Lung (tissue), 12 donors: ENCODE data around the gene RHOB. TPM values are rescaled to one million over a fixed set of nuclear protein-coding genes. Genes with fewer than 3 reads are reported as not detected.

ENCODE experiments used
- ATAC-seq: fragments of 200-7000 bp; cut with Tn5 transposase; one replicate; pipeline ENCODE4 v1.9.1; 2020; ENCODE audit warnings: moderate number of reproducible peaks; ENCODE audit not compliant: insufficient read depth, low FRiP score
- DNase-seq, 3 donors: peaks; one replicate each; pipeline ENCODE4 v3.0.0-alpha.2; 2013 to 2017
- H3K27ac ChIP-seq, 2 donors: one replicate each; pipeline ENCODE4 v1.5.1; 2013; ENCODE audit warnings: mild to moderate bottlenecking in 2 of 2, moderate library complexity in 2 of 2, control low read depth in 1 of 2, inconsistent platforms in 1 of 2, low read depth in 1 of 2, low read length in 1 of 2
- H3K27me3 ChIP-seq, 3 donors: one replicate each; pipeline ENCODE4 v1.5.1; 2013; ENCODE audit warnings: low read length in 2 of 3; ENCODE audit not compliant: control insufficient read depth in 3 of 3, insufficient read depth in 3 of 3
- H3K36me3 ChIP-seq, 4 donors: one replicate each; pipeline ENCODE4 v1.5.1; 2013; ENCODE audit warnings: low read length in 4 of 4, mild to moderate bottlenecking in 1 of 4, moderate library complexity in 1 of 4; ENCODE audit not compliant: control insufficient read depth in 4 of 4, insufficient read depth in 4 of 4
- H3K4me1 ChIP-seq, 5 donors: one replicate each; pipeline ENCODE4 v1.5.1; 2013; ENCODE audit warnings: low read length in 5 of 5, mild to moderate bottlenecking in 2 of 5, moderate library complexity in 1 of 5; ENCODE audit not compliant: control insufficient read depth in 5 of 5, insufficient read depth in 5 of 5
- H3K4me3 ChIP-seq: one replicate; pipeline ENCODE4 v1.5.1; 2013; ENCODE audit warnings: mild to moderate bottlenecking, control low read depth, moderate library complexity
- H3K9ac ChIP-seq, 2 donors: one replicate each; pipeline ENCODE4 v1.5.1; 2013; ENCODE audit warnings: low read length in 2 of 2, control low read depth in 1 of 2; ENCODE audit not compliant: insufficient read depth in 1 of 2
- H3K9me3 ChIP-seq, 4 donors: one replicate each; pipeline ENCODE4 v1.5.1; 2013; ENCODE audit warnings: low read length in 3 of 4, mild to moderate bottlenecking in 1 of 4, moderate library complexity in 1 of 4; ENCODE audit not compliant: control insufficient read depth in 4 of 4, insufficient read depth in 3 of 4
- CTCF ChIP-seq: IDR thresholded peaks from 2 replicates; pipeline ENCODE4 v1.5.1; 2012; ENCODE audit warnings: mild to moderate bottlenecking; ENCODE audit errors: control extremely low read depth, extremely low read depth
- WGBS, 2 donors: extraction: QIAGEN DNeasy Blood & Tissue Kit; methylation state at CpG; one replicate each; pipeline ENCODE4 v1.1.7; 2013; 5-methylcytosine and 5-hydroxymethylcytosine counted together
- polyA plus RNA-seq, 2 donors: library from polyadenylated mRNA; stranded (reverse); fragments of 200-250 nt; gene quantifications; one replicate each; pipeline ENCODE4 v1.2.1, GENCODE V29; 2013
- total RNA-seq, 2 donors: library from RNA; depleted of rRNA in 1 of 2; stranded (reverse); fragments of >200 nt in 1 of 2; gene quantifications; one replicate each; pipeline ENCODE4 v1.2.1, GENCODE V29; 2014 to 2021
- donor health status: control.
- donor health status: control.
- donor health status: Bipolar disorder and iron deficiency.
- donor health status: healthy.
- donor health status: DM: yes; HTN: yes; CAD: no.

RHOB gene
- total and polyA plus RNA-seq, 4 donors = 93.2 to 354 (median 249) TPM

- Histone ChIP-seq H3K4me3 (peak overlapping the region; percentile 97), H3K27ac (peak overlapping the region; percentile 99), H3K27me3 (no peaks in the 10 kb centered on the region), H3K36me3 (peaks cover 0 to 7% (median 2%) of the 10 kb centered on the region in 4 donors), H3K9me3 (no peaks in the 10 kb centered on the region), H3K4me1 (peaks cover 0 to 46% (median 14%) of the 10 kb centered on the region in 5 donors), H3K9ac (peak overlapping the region; percentile 61 to 94)
- TF ChIP-seq CTCF = no peak
- WGBS, 2 donors = 39 to 42% methylated on average over 26 of the region's 26 CpGs
- ATAC-seq (no peak), DNase-seq (peak; percentile 19 to 35 (median 22))
Measured at GRCh38 chr2:20448246-20448976, 1.5 kb downstream of the RHOB start.

GRCh38 chr2:20448977-20449306 lies 2.1 kb downstream of the RHOB start:
- peaks cover 0 to 7% (median 2%) of the 10 kb centered on the region in 4 donors for H3K36me3 ChIP-seq
- no peak for TF ChIP-seq CTCF
- H3K4me1 ChIP-seq = peaks cover 0 to 40% (median 14%) of the 10 kb centered on the region in 5 donors
- peak overlapping the region in 1 of 2 donors; percentile 26 for H3K9ac ChIP-seq
- DNase-seq = no peak
- H3K9me3 ChIP-seq = no peaks in the 10 kb centered on the region
- no peaks in the 10 kb centered on the region for H3K27me3 ChIP-seq
- WGBS, 2 donors = 52 to 59% methylated on average over 1 of the region's 1 CpG
- no peak for ATAC-seq
- H3K27ac ChIP-seq = peak overlapping the region in 1 of 2 donors; percentile 99
- H3K4me3 ChIP-seq = peak overlapping the region; percentile 81

GRCh38 chr2:20449501-20450200 lies 2.8 kb downstream of the RHOB start:
- 50 to 51% methylated on average over 7 of the region's 7 CpGs for WGBS, 2 donors
- peak overlapping the region; percentile 80 to 89 for H3K27ac ChIP-seq
- H3K9me3 ChIP-seq = no peaks in the 10 kb centered on the region
- DNase-seq (peak in 2 of 3 donors; percentile 11 to 38), ATAC-seq (no peak)
- peaks cover 0 to 38% (median 14%) of the 10 kb centered on the region in 5 donors for H3K4me1 ChIP-seq
- peaks cover 0 to 7% (median 2%) of the 10 kb centered on the region in 4 donors for H3K36me3 ChIP-seq
- peak overlapping the region; percentile 37 for H3K4me3 ChIP-seq
- peak overlapping the region in 1 of 2 donors; percentile 26 for H3K9ac ChIP-seq
- H3K27me3 ChIP-seq = no peaks in the 10 kb centered on the region
- TF ChIP-seq CTCF = no peak
